Measurements from ENCODE around the gene ICAM3. TPM values are rescaled to one million over a fixed set of nuclear protein-coding genes. Genes with fewer than 3 reads are reported as not detected.

Gene ICAM3
- total RNA-seq, 1 experiment from 2014 or later, result 5.0 TPM

Small RNA genes within 50 kb of the gene (small RNA-seq; reads per million reads assigned to genes)
- gene AC011511.1 (0 reads per million in 2 experiments), gene AC011511.4 (0 reads per million in 2 experiments)

Other genes starting within 250 kb of the ICAM3 start
- gene ANGPTL6, start 236.9 kb downstream of the ICAM3 start, total RNA-seq (2014; rRNA removed; shearing (Covaris generic)), result not detected in 2 replicates
- gene PPAN, start 233.3 kb downstream of the ICAM3 start, total RNA-seq (2014; rRNA removed; shearing (Covaris generic)), result 38.5 and 39.7 TPM in 2 replicates
- gene P2RY11, start 227.9 kb downstream of the ICAM3 start, total RNA-seq (2014; rRNA removed; shearing (Covaris generic)), result 3.6 and 6.0 TPM in 2 replicates
- 227 and 253 TPM in 2 replicates for gene EIF3G, start 219.7 kb downstream of the ICAM3 start, total RNA-seq (2014; rRNA removed; shearing (Covaris generic))
- 49.9 and 54.2 TPM in 2 replicates for gene DNMT1, start 144.7 kb downstream of the ICAM3 start, total RNA-seq (2014; rRNA removed; shearing (Covaris generic))
- 1.5 and 1.8 TPM in 2 replicates for gene S1PR2, start 108.3 kb downstream of the ICAM3 start, total RNA-seq (2014; rRNA removed; shearing (Covaris generic))
- 73.9 and 81.6 TPM in 2 replicates for gene MRPL4, start 87.4 kb downstream of the ICAM3 start, total RNA-seq (2014; rRNA removed; shearing (Covaris generic))
- gene ICAM1, start 68.5 kb downstream of the ICAM3 start, total RNA-seq (2014; rRNA removed; shearing (Covaris generic)), result 1.1 and 1.6 TPM in 2 replicates
- gene ICAM4, start 52.7 kb downstream of the ICAM3 start, total RNA-seq (2014; rRNA removed; shearing (Covaris generic)), result not detected in 2 replicates
- gene ICAM5, start 49.7 kb downstream of the ICAM3 start, total RNA-seq (2014; rRNA removed; shearing (Covaris generic)), result 1.9 and 2.1 TPM in 2 replicates
- 1.2 and 2.8 TPM in 2 replicates for gene ZGLP1, start 29.8 kb downstream of the ICAM3 start, total RNA-seq (2014; rRNA removed; shearing (Covaris generic))
- gene FDX2, start 23.6 kb downstream of the ICAM3 start, total RNA-seq (2014; rRNA removed; shearing (Covaris generic)), result 12.6 and 18.0 TPM in 2 replicates
- gene RAVER1, start 6.1 kb downstream of the ICAM3 start, total RNA-seq (2014; rRNA removed; shearing (Covaris generic)), result 9.5 and 10.7 TPM in 2 replicates
- 43.4 and 43.9 TPM in 2 replicates for gene TYK2, start 40.9 kb upstream of the ICAM3 start, total RNA-seq (2014; rRNA removed; shearing (Covaris generic))
- gene CDC37, start 63.9 kb upstream of the ICAM3 start, total RNA-seq (2014; rRNA removed; shearing (Covaris generic)), result 116 and 131 TPM in 2 replicates
- 2.1 and 2.2 TPM in 2 replicates for gene PDE4A, start 80.9 kb upstream of the ICAM3 start, total RNA-seq (2014; rRNA removed; shearing (Covaris generic))
- 65.7 and 70.5 TPM in 2 replicates for gene KEAP1, start 163.7 kb upstream of the ICAM3 start, total RNA-seq (2014; rRNA removed; shearing (Covaris generic))
- gene S1PR5, start 177.8 kb upstream of the ICAM3 start, total RNA-seq (2014; rRNA removed; shearing (Covaris generic)), result 1.0 and 1.6 TPM in 2 replicates
- 27.4 and 38.9 TPM in 2 replicates for gene ATG4D, start 204.3 kb upstream of the ICAM3 start, total RNA-seq (2014; rRNA removed; shearing (Covaris generic))
- gene KRI1, start 226.4 kb upstream of the ICAM3 start, total RNA-seq (2014; rRNA removed; shearing (Covaris generic)), result 17.3 and 18.7 TPM in 2 replicates
- 3.5 and 4.2 TPM in 2 replicates for gene CDKN2D, start 229.4 kb upstream of the ICAM3 start, total RNA-seq (2014; rRNA removed; shearing (Covaris generic))
- 12.3 and 13.5 TPM in 2 replicates for gene AP1M2, start 247.7 kb upstream of the ICAM3 start, total RNA-seq (2014; rRNA removed; shearing (Covaris generic))